OCI-LY1 (cell line): ENCODE data around the gene PPFIA1.

Source experiments
- H2AFZ ChIP-seq: fragments of 200-600 bp; sonication (generic), shearing (Covaris generic); 2 replicates; pipeline ENCODE4 v1.6.0; 2014; ENCODE audit warnings: antibody characterized with exemption, mild to moderate bottlenecking, low read length
- H3F3A ChIP-seq: fragments of 200-600 bp; sonication (generic), shearing (Covaris generic); 2 replicates; pipeline ENCODE4 v1.6.0; 2014; ENCODE audit warnings: mild to moderate bottlenecking, antibody characterized with exemption, low read length, moderate library complexity; ENCODE audit not compliant: insufficient read depth
- H3K27ac ChIP-seq: fragments of 200-600 bp; sonication (generic); 2 replicates; pipeline ENCODE4 v1.5.1; 2014; ENCODE audit warnings: low read length, mixed run types, mild to moderate bottlenecking, low read depth; ENCODE audit not compliant: poor library complexity, severe bottlenecking
- H3K27me3 ChIP-seq: fragments of 200-600 bp; sonication (generic); 2 replicates; pipeline ENCODE4 v1.6.0; 2014; ENCODE audit warnings: antibody characterized with exemption, mild to moderate bottlenecking, low read length, moderate library complexity; ENCODE audit not compliant: insufficient read depth
- H3K36me3 ChIP-seq: fragments of 200-600 bp; sonication (generic); 2 replicates; pipeline ENCODE4 v1.6.1; 2014; ENCODE audit warnings: mild to moderate bottlenecking, antibody characterized with exemption, low read length, moderate library complexity, mixed read lengths; ENCODE audit not compliant: insufficient read depth
- H3K4me1 ChIP-seq: fragments of 200-600 bp; sonication (generic); 2 replicates; pipeline ENCODE4 v1.5.1; 2014; ENCODE audit warnings: mild to moderate bottlenecking, low read length, moderate library complexity; ENCODE audit not compliant: insufficient read depth, severe bottlenecking
- H3K4me2 ChIP-seq: fragments of 200-600 bp; sonication (generic), shearing (Covaris generic); 2 replicates; pipeline ENCODE4 v1.6.1; 2014; ENCODE audit warnings: low read length
- H3K4me3 ChIP-seq: fragments of 200-600 bp; sonication (generic); 2 replicates; pipeline ENCODE4 v1.5.1; 2014; ENCODE audit warnings: low read length, low read depth, mild to moderate bottlenecking, mixed read lengths; ENCODE audit not compliant: poor library complexity, severe bottlenecking
- H3K79me2 ChIP-seq: fragments of 200-600 bp; shearing (Covaris generic); 2 replicates; pipeline ENCODE4 v1.6.1; 2016; ENCODE audit warnings: mixed run types, low read length, mixed read lengths; ENCODE audit not compliant: insufficient read depth
- H3K9ac ChIP-seq: fragments of 200-600 bp; sonication (generic), shearing (Covaris generic); 2 replicates; pipeline ENCODE4 v1.6.1; 2014; ENCODE audit warnings: mild to moderate bottlenecking, low read length, mixed read lengths
- H3K9me2 ChIP-seq: fragments of 200-600 bp; sonication (generic), shearing (Covaris generic); 2 replicates; pipeline ENCODE4 v1.6.1; 2014; ENCODE audit warnings: low read depth, mild to moderate bottlenecking, low read length, mixed read lengths
- H3K9me3 ChIP-seq: fragments of 200-600 bp; shearing (Covaris generic); 2 replicates; pipeline ENCODE4 v1.6.1; 2014; ENCODE audit warnings: low read length, mixed read lengths
- H4K20me1 ChIP-seq: fragments of 200-600 bp; sonication (generic), shearing (Covaris generic); 2 replicates; pipeline ENCODE4 v1.6.0; 2016; ENCODE audit warnings: mild to moderate bottlenecking, low read length; ENCODE audit not compliant: insufficient read depth
- EZH2 ChIP-seq: fragments of 200-600 bp; sonication (generic), shearing (Covaris generic); IDR thresholded peaks from 2 replicates; pipeline ENCODE4 v1.8.0; 2017; ENCODE audit warnings: borderline replicate concordance, mixed run types, mild to moderate bottlenecking, antibody characterized with exemption, low read length, moderate library complexity, mixed read lengths
- TF ChIP-seq, protein P1 (sequence below): fragments of 200-600 bp; sonication (generic), shearing (Covaris generic); IDR thresholded peaks from 2 replicates; pipeline ENCODE4 v1.5.1; 2017; ENCODE audit warnings: mild to moderate bottlenecking, antibody characterized with exemption, low read length, moderate library complexity, mixed read lengths

PPFIA1 gene

DNA sequence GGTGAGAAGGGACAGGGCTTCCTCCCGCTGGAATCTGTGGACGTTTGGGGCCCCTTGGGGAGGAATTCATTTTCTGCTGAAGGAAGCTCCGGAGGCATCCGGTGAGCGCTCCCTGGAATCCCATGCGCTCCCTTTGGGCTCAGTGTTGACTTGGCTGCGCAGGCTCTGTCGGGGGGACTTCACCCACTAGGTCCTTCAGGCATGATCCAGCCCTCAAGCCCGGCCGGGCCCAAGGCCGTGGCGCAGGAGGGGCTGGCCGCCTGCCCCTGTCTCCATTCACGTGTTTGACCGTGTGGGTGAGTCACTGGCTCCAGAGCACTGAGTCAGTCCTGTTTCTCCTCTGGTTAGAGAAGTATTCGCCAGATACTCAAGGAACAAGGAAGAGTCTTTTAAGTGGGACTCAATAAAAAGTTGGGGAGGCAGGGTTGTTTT is 129.2 kb downstream of the PPFIA1 start:
- no peak overlapping the region for H3K27ac ChIP-seq
- H3K36me3 ChIP-seq: no peaks in the 10 kb centered on the region
- H3K4me3 ChIP-seq: no peak overlapping the region
- no peak overlapping the region for H2AFZ ChIP-seq
- H3K9me2 ChIP-seq: no peaks in the 10 kb centered on the region
- TF ChIP-seq EZH2: no peak
- TF ChIP-seq, protein P1, sequence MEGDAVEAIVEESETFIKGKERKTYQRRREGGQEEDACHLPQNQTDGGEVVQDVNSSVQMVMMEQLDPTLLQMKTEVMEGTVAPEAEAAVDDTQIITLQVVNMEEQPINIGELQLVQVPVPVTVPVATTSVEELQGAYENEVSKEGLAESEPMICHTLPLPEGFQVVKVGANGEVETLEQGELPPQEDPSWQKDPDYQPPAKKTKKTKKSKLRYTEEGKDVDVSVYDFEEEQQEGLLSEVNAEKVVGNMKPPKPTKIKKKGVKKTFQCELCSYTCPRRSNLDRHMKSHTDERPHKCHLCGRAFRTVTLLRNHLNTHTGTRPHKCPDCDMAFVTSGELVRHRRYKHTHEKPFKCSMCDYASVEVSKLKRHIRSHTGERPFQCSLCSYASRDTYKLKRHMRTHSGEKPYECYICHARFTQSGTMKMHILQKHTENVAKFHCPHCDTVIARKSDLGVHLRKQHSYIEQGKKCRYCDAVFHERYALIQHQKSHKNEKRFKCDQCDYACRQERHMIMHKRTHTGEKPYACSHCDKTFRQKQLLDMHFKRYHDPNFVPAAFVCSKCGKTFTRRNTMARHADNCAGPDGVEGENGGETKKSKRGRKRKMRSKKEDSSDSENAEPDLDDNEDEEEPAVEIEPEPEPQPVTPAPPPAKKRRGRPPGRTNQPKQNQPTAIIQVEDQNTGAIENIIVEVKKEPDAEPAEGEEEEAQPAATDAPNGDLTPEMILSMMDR: no peak
- H3K9me3 ChIP-seq: no peaks in the 10 kb centered on the region
- no peak overlapping the region for H3K4me2 ChIP-seq
- H3K9ac ChIP-seq: no peak overlapping the region
- H3K79me2 ChIP-seq: no peaks in the 10 kb centered on the region
- no peaks in the 10 kb centered on the region for H3F3A ChIP-seq
- H3K27me3 ChIP-seq: peaks cover 3% of the 10 kb centered on the region; the same call in 1 of the 2 replicates
- H4K20me1 ChIP-seq: no peaks in the 10 kb centered on the region
- peaks cover 13% of the 10 kb centered on the region for H3K4me1 ChIP-seq

DNA sequence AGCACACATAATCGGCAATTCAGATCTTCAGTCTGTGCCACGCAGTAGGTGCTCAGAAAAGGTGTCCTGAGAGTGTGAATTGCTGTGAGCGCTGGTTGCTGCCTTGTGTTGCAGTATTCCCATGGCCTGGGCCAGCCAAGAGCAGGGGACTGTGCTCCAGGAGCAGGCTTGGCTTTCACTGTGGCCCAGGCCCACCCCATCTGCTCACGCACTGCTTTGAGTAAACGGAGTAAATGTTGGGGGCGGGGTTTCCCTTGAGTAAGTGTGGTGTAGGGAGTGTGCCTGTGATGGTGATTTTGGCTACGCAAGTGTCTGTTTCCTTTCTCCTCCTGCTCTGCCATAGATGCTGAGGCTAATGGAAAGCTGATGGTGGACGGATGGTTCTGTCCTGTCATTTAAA is 130.2 kb downstream of the PPFIA1 start:
- no peaks in the 10 kb centered on the region for H3K9me3 ChIP-seq
- H3K9me2 ChIP-seq: no peaks in the 10 kb centered on the region
- H3K4me3 ChIP-seq: no peak overlapping the region

DNA sequence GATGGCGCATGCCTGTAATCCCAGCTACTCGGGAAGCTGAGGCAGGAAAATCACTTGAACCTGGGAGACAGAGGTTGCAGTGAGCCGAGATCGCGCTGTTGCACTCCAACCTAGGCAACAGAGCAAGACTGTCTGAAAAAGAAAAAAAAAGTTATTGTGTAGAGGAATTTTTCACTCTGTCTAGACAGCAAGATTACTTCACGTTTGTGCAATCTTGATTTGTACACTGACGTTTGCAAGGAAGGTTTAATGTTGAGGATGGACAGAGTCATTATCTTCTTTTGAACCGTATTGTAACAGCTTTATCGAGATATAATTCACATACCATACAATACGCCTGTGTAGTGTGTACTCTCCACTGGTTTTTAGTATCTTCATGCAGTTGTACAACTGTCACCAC is 131.5 kb downstream of the PPFIA1 start:
- Histone ChIP-seq H3K9ac (no peak overlapping the region), H3K4me1 (peaks cover 13% of the 10 kb centered on the region), H3K4me2 (no peak overlapping the region), H3K36me3 (no peaks in the 10 kb centered on the region), H3K79me2 (no peaks in the 10 kb centered on the region), H3K9me3 (no peaks in the 10 kb centered on the region), H2AFZ (no peak overlapping the region), H3F3A (no peaks in the 10 kb centered on the region), H3K9me2 (no peaks in the 10 kb centered on the region), H3K27ac (no peak overlapping the region), H3K4me3 (no peak overlapping the region), H4K20me1 (no peaks in the 10 kb centered on the region), H3K27me3 (peaks cover 3% of the 10 kb centered on the region; the same call in 1 of the 2 replicates)
- TF ChIP-seq EZH2: no peak
- TF ChIP-seq, protein P1: no peak

More for the DNA sequence above, 130.2 kb downstream of the PPFIA1 start:
- TF ChIP-seq, protein P1: no peak
- TF ChIP-seq EZH2: no peak
- no peaks in the 10 kb centered on the region for H3K36me3 ChIP-seq
- H3K4me2 ChIP-seq: no peak overlapping the region
- H3K79me2 ChIP-seq: no peaks in the 10 kb centered on the region
- H3F3A ChIP-seq: no peaks in the 10 kb centered on the region
- H3K9ac ChIP-seq: no peak overlapping the region
- H3K4me1 ChIP-seq: peaks cover 13% of the 10 kb centered on the region
- H3K27me3 ChIP-seq: peaks cover 3% of the 10 kb centered on the region; the same call in 1 of the 2 replicates
- no peak overlapping the region for H2AFZ ChIP-seq
- H4K20me1 ChIP-seq: no peaks in the 10 kb centered on the region
- no peak overlapping the region for H3K27ac ChIP-seq
